ENCODE measurements around the gene ARFIP1. TPM values are rescaled to one million over a fixed set of nuclear protein-coding genes. Genes with fewer than 3 reads are reported as not detected.

The ARFIP1 gene
- total RNA-seq, 1 donor from 2014 or later: 25.6 TPM

- H3K9ac ChIP-seq (ENCODE audit: low read depth in 1 of 3, low read length in 3 of 3): no peak overlapping the region
- H3K9me3 ChIP-seq (ENCODE audit: control insufficient read depth in 3 of 3, low read length in 3 of 3): no peaks in the 10 kb centered on the region
- peaks cover 6 to 12% (median 6%) of the 10 kb centered on the region in 3 donors for H3K4me1 ChIP-seq (ENCODE audit: control insufficient read depth in 3 of 3, insufficient read depth in 3 of 3, low read length in 3 of 3)
- H3K27ac ChIP-seq (ENCODE audit: low read depth, low read length): no peak overlapping the region
- no peaks in the 10 kb centered on the region for H3K27me3 ChIP-seq (ENCODE audit: control insufficient read depth in 3 of 3, insufficient read depth in 3 of 3, low read length in 3 of 3)
- H3K4me3 ChIP-seq (ENCODE audit: low read length in 3 of 3): no peak overlapping the region
- no peaks in the 10 kb centered on the region for H3K36me3 ChIP-seq (ENCODE audit: control insufficient read depth in 3 of 3, insufficient read depth in 3 of 3, low read length in 3 of 3)
These were observed 6.2 kb downstream of the ARFIP1 start for GRCh38 chr4:152785639-152786615.

- Histone ChIP-seq H3K4me1 (ENCODE audit: control insufficient read depth in 3 of 3, insufficient read depth in 3 of 3, low read length in 3 of 3) (peaks cover 5 to 12% (median 5%) of the 10 kb centered on the region in 3 donors), H3K9me3 (ENCODE audit: control insufficient read depth in 3 of 3, low read length in 3 of 3) (no peaks in the 10 kb centered on the region), H3K27ac (ENCODE audit: low read depth, low read length) (no peak overlapping the region), H3K9ac (ENCODE audit: low read depth in 1 of 3, low read length in 3 of 3) (no peak overlapping the region), H3K27me3 (ENCODE audit: control insufficient read depth in 3 of 3, insufficient read depth in 3 of 3, low read length in 3 of 3) (no peaks in the 10 kb centered on the region), H3K4me3 (ENCODE audit: low read length in 3 of 3) (no peak overlapping the region), H3K36me3 (ENCODE audit: control insufficient read depth in 3 of 3, insufficient read depth in 3 of 3, low read length in 3 of 3) (no peaks in the 10 kb centered on the region)
These were observed 6.9 kb downstream of the ARFIP1 start for GRCh38 chr4:152786627-152787026.

GRCh38 chr4:152795891-152796290 lies 16.1 kb downstream of the ARFIP1 start:
- Histone ChIP-seq H3K9ac (ENCODE audit: low read depth in 1 of 3, low read length in 3 of 3) (no peak overlapping the region), H3K4me1 (ENCODE audit: control insufficient read depth in 3 of 3, insufficient read depth in 3 of 3, low read length in 3 of 3) (no peaks in the 10 kb centered on the region), H3K27me3 (ENCODE audit: control insufficient read depth in 3 of 3, insufficient read depth in 3 of 3, low read length in 3 of 3) (no peaks in the 10 kb centered on the region), H3K4me3 (ENCODE audit: low read length in 3 of 3) (no peak overlapping the region), H3K27ac (ENCODE audit: low read depth, low read length) (no peak overlapping the region), H3K9me3 (ENCODE audit: control insufficient read depth in 3 of 3, low read length in 3 of 3) (no peaks in the 10 kb centered on the region), H3K36me3 (ENCODE audit: control insufficient read depth in 3 of 3, insufficient read depth in 3 of 3, low read length in 3 of 3) (peaks cover 0 to 4% (median 0%) of the 10 kb centered on the region in 3 donors)

- H3K36me3 ChIP-seq (ENCODE audit: control insufficient read depth in 3 of 3, insufficient read depth in 3 of 3, low read length in 3 of 3): no peaks in the 10 kb centered on the region
- no peak overlapping the region for H3K4me3 ChIP-seq (ENCODE audit: low read length in 3 of 3)
- H3K9ac ChIP-seq (ENCODE audit: low read depth in 1 of 3, low read length in 3 of 3): no peak overlapping the region
- H3K27me3 ChIP-seq (ENCODE audit: control insufficient read depth in 3 of 3, insufficient read depth in 3 of 3, low read length in 3 of 3): no peaks in the 10 kb centered on the region
- peaks cover 0 to 5% (median 2%) of the 10 kb centered on the region in 3 donors for H3K4me1 ChIP-seq (ENCODE audit: control insufficient read depth in 3 of 3, insufficient read depth in 3 of 3, low read length in 3 of 3)
- H3K27ac ChIP-seq (ENCODE audit: low read depth, low read length): no peak overlapping the region
- H3K9me3 ChIP-seq (ENCODE audit: control insufficient read depth in 3 of 3, low read length in 3 of 3): no peaks in the 10 kb centered on the region
These were observed 23.8 kb downstream of the ARFIP1 start for GRCh38 chr4:152803541-152803940.

- Histone ChIP-seq H3K9ac (ENCODE audit: low read depth in 1 of 3, low read length in 3 of 3) (no peak overlapping the region), H3K4me1 (ENCODE audit: control insufficient read depth in 3 of 3, insufficient read depth in 3 of 3, low read length in 3 of 3) (peaks cover 0 to 5% (median 2%) of the 10 kb centered on the region in 3 donors), H3K4me3 (ENCODE audit: low read length in 3 of 3) (no peak overlapping the region), H3K9me3 (ENCODE audit: control insufficient read depth in 3 of 3, low read length in 3 of 3) (no peaks in the 10 kb centered on the region), H3K27me3 (ENCODE audit: control insufficient read depth in 3 of 3, insufficient read depth in 3 of 3, low read length in 3 of 3) (no peaks in the 10 kb centered on the region), H3K36me3 (ENCODE audit: control insufficient read depth in 3 of 3, insufficient read depth in 3 of 3, low read length in 3 of 3) (no peaks in the 10 kb centered on the region), H3K27ac (ENCODE audit: low read depth, low read length) (no peak overlapping the region)
These were observed 25.4 kb downstream of the ARFIP1 start for GRCh38 chr4:152805071-152805650.

- peaks cover 0 to 5% (median 2%) of the 10 kb centered on the region in 3 donors for H3K4me1 ChIP-seq (ENCODE audit: control insufficient read depth in 3 of 3, insufficient read depth in 3 of 3, low read length in 3 of 3)
- no peaks in the 10 kb centered on the region for H3K9me3 ChIP-seq (ENCODE audit: control insufficient read depth in 3 of 3, low read length in 3 of 3)
- no peaks in the 10 kb centered on the region for H3K27me3 ChIP-seq (ENCODE audit: control insufficient read depth in 3 of 3, insufficient read depth in 3 of 3, low read length in 3 of 3)
- H3K36me3 ChIP-seq (ENCODE audit: control insufficient read depth in 3 of 3, insufficient read depth in 3 of 3, low read length in 3 of 3): no peaks in the 10 kb centered on the region
- no peak overlapping the region for H3K9ac ChIP-seq (ENCODE audit: low read depth in 1 of 3, low read length in 3 of 3)
- H3K27ac ChIP-seq (ENCODE audit: low read depth, low read length): no peak overlapping the region
- H3K4me3 ChIP-seq (ENCODE audit: low read length in 3 of 3): no peak overlapping the region
These were observed 26.1 kb downstream of the ARFIP1 start for GRCh38 chr4:152805818-152806217.

- Histone ChIP-seq H3K27me3 (ENCODE audit: control insufficient read depth in 3 of 3, insufficient read depth in 3 of 3, low read length in 3 of 3) (no peaks in the 10 kb centered on the region), H3K4me3 (ENCODE audit: low read length in 3 of 3) (no peak overlapping the region), H3K36me3 (ENCODE audit: control insufficient read depth in 3 of 3, insufficient read depth in 3 of 3, low read length in 3 of 3) (no peaks in the 10 kb centered on the region), H3K9ac (ENCODE audit: low read depth in 1 of 3, low read length in 3 of 3) (no peak overlapping the region), H3K4me1 (ENCODE audit: control insufficient read depth in 3 of 3, insufficient read depth in 3 of 3, low read length in 3 of 3) (peaks cover 0 to 5% (median 2%) of the 10 kb centered on the region in 3 donors), H3K9me3 (ENCODE audit: control insufficient read depth in 3 of 3, low read length in 3 of 3) (no peaks in the 10 kb centered on the region), H3K27ac (ENCODE audit: low read depth, low read length) (no peak overlapping the region)
These were observed 26.9 kb downstream of the ARFIP1 start for GRCh38 chr4:152806501-152807125.

- Histone ChIP-seq H3K9me3 (ENCODE audit: control insufficient read depth in 3 of 3, low read length in 3 of 3) (no peaks in the 10 kb centered on the region), H3K4me1 (ENCODE audit: control insufficient read depth in 3 of 3, insufficient read depth in 3 of 3, low read length in 3 of 3) (peaks cover 0 to 5% (median 2%) of the 10 kb centered on the region in 3 donors), H3K27ac (ENCODE audit: low read depth, low read length) (no peak overlapping the region), H3K4me3 (ENCODE audit: low read length in 3 of 3) (no peak overlapping the region), H3K27me3 (ENCODE audit: control insufficient read depth in 3 of 3, insufficient read depth in 3 of 3, low read length in 3 of 3) (no peaks in the 10 kb centered on the region), H3K36me3 (ENCODE audit: control insufficient read depth in 3 of 3, insufficient read depth in 3 of 3, low read length in 3 of 3) (peaks cover 0 to 2% (median 0%) of the 10 kb centered on the region in 3 donors), H3K9ac (ENCODE audit: low read depth in 1 of 3, low read length in 3 of 3) (no peak overlapping the region)
These were observed 27.6 kb downstream of the ARFIP1 start for GRCh38 chr4:152807294-152807829.

GRCh38 chr4:152808670-152809069 lies 28.9 kb downstream of the ARFIP1 start:
- Histone ChIP-seq H3K36me3 (ENCODE audit: control insufficient read depth in 3 of 3, insufficient read depth in 3 of 3, low read length in 3 of 3) (peaks cover 0 to 2% (median 0%) of the 10 kb centered on the region in 3 donors), H3K9me3 (ENCODE audit: control insufficient read depth in 3 of 3, low read length in 3 of 3) (no peaks in the 10 kb centered on the region), H3K27ac (ENCODE audit: low read depth, low read length) (no peak overlapping the region), H3K27me3 (ENCODE audit: control insufficient read depth in 3 of 3, insufficient read depth in 3 of 3, low read length in 3 of 3) (no peaks in the 10 kb centered on the region), H3K9ac (ENCODE audit: low read depth in 1 of 3, low read length in 3 of 3) (no peak overlapping the region), H3K4me1 (ENCODE audit: control insufficient read depth in 3 of 3, insufficient read depth in 3 of 3, low read length in 3 of 3) (peaks cover 0 to under 1% (median 0%) of the 10 kb centered on the region in 3 donors), H3K4me3 (ENCODE audit: low read length in 3 of 3) (no peak overlapping the region)
